ENCODE data around the gene CCDC154.

DNA sequence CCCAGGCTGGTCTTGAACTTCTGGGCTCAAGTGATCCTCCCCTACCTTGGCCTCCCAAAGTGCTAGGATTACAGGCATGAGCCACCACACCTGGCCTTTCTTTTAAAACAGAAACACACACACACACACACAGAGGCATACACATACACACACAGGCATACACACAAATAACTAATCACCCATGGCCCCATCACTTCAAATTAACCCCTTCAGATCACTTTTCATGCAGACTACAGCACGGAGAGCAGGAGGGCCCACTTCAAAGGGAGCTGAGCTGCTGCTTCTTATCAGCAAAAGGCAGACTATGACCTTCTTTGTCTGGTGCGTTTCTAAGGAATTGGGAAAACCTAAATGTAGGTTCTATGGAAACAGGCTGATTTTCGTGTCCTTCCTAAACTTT is 28.6 kb upstream of the CCDC154 start:
- TF ChIP-seq CTCF (IDR thresholded peaks at IDR 0.05) (no peak), POLR2A (IDR thresholded peaks at IDR 0.05) (no peak)

All from uterus (tissue), 2 donors.